CD14-positive monocyte (primary cell): Measurements from ENCODE around the gene ZNF69. TPM values are rescaled to one million over a fixed set of nuclear protein-coding genes. Genes with fewer than 3 reads are reported as not detected.
"Not testable (repeated sequence)": the region's sequence is repeated elsewhere in the genome, so short reads cannot be mapped to it uniquely, and the experiment has no call there.

ENCODE experiments used
- DNase-seq, 3 donors: peaks; one replicate each; pipeline ENCODE4 v3.0.0-alpha.2; 2011 to 2022
- H2AFZ ChIP-seq: 2 replicates; pipeline ENCODE4 v1.6.0; 2012; ENCODE audit warnings: mild to moderate bottlenecking, low read depth, low read length, inconsistent platforms; ENCODE audit not compliant: insufficient read depth, poor library complexity, severe bottlenecking
- H3K27ac ChIP-seq, 2 donors: 1 replicate in 1 of 2; 2 replicates in 1 of 2; pipeline ENCODE4 v1.5.1; 2012 to 2013; ENCODE audit warnings: low read length in 2 of 2, control low read depth in 1 of 2, inconsistent platforms in 1 of 2, low read depth in 1 of 2, mild to moderate bottlenecking in 1 of 2
- H3K27me3 ChIP-seq, 2 donors: one replicate each; pipeline versions ENCODE4 v1.6.0 to v1.6.1; 2011 to 2013; ENCODE audit warnings: low read length in 2 of 2; ENCODE audit not compliant: control insufficient read depth in 2 of 2, insufficient read depth in 2 of 2
- H3K36me3 ChIP-seq, 2 donors: replicated peaks in 1 of 2; 1 replicate in 1 of 2; 2 replicates in 1 of 2; pipeline versions ENCODE4 v1.5.1 to v1.6.1; 2012 to 2013; ENCODE audit warnings: low read length in 2 of 2, control low read depth in 1 of 2, inconsistent platforms in 1 of 2, mild to moderate bottlenecking in 1 of 2; ENCODE audit not compliant: insufficient read depth in 2 of 2, control insufficient read depth in 1 of 2
- H3K4me1 ChIP-seq, 2 donors: 1 replicate in 1 of 2; 2 replicates in 1 of 2; pipeline versions ENCODE4 v1.5.1 to v1.6.1; 2012 to 2013; ENCODE audit warnings: low read length in 2 of 2, control low read depth in 1 of 2, inconsistent platforms in 1 of 2, mild to moderate bottlenecking in 1 of 2, moderate library complexity in 1 of 2; ENCODE audit not compliant: insufficient read depth in 2 of 2, control insufficient read depth in 1 of 2
- H3K4me2 ChIP-seq: replicated peaks from 2 replicates; pipeline ENCODE3; 2012; ENCODE audit warnings: low read length, moderate library complexity, mild to moderate bottlenecking; ENCODE audit not compliant: poor library complexity, severe bottlenecking; ENCODE audit errors: extremely low read depth
- H3K4me3 ChIP-seq, 3 experiments: fragments of 200-600 bp in 1 of 3; sonication (generic) in 1 of 3; replicated peaks in 1 of 3; 1 replicate in 2 of 3; 2 replicates in 1 of 3; pipeline ENCODE4 v1.5.1; 2011 to 2013; ENCODE audit warnings: low read length in 3 of 3, mild to moderate bottlenecking in 3 of 3, control low read depth in 2 of 3, low read depth in 2 of 3, inconsistent platforms in 1 of 3, moderate library complexity in 1 of 3
- H3K79me2 ChIP-seq: 2 replicates; pipeline ENCODE4 v1.6.0; 2012; ENCODE audit warnings: mild to moderate bottlenecking, control low read depth, inconsistent platforms, low read length, moderate library complexity; ENCODE audit not compliant: insufficient read depth
- H3K9ac ChIP-seq: 2 replicates; pipeline ENCODE4 v1.6.0; 2017; ENCODE audit warnings: low read length, mild to moderate bottlenecking; ENCODE audit not compliant: insufficient read depth, poor library complexity, severe bottlenecking
- H3K9me3 ChIP-seq, 2 donors: replicated peaks in 1 of 2; 1 replicate in 1 of 2; 2 replicates in 1 of 2; pipeline versions ENCODE4 v1.5.1 to v1.6.1; 2012 to 2013; ENCODE audit warnings: low read length in 2 of 2, control low read depth in 1 of 2; ENCODE audit not compliant: control insufficient read depth in 1 of 2, insufficient read depth in 1 of 2
- H4K20me1 ChIP-seq: 2 replicates; pipeline ENCODE4 v1.6.0; 2012; ENCODE audit warnings: mild to moderate bottlenecking, low read length, control low read depth, moderate library complexity; ENCODE audit not compliant: insufficient read depth
- H3K27ac Mint-ChIP-seq, 7 donors: one replicate each; pipeline ENCODE4 v1.8.0; 2020; ENCODE audit warnings: mild to moderate bottlenecking in 7 of 7, mixed read lengths in 7 of 7, moderate library complexity in 6 of 7, inconsistent platforms in 2 of 7
- H3K27me3 Mint-ChIP-seq, 3 donors: one replicate each; pipeline ENCODE4 v1.8.0; 2021 to 2022; ENCODE audit warnings: low read depth in 3 of 3, mild to moderate bottlenecking in 3 of 3, mixed read lengths in 3 of 3, moderate library complexity in 3 of 3, inconsistent platforms in 1 of 3
- H3K36me3 Mint-ChIP-seq, 2 donors: one replicate each; pipeline ENCODE4 v1.8.0; 2020; ENCODE audit warnings: mixed read lengths in 2 of 2, inconsistent platforms in 1 of 2, mild to moderate bottlenecking in 1 of 2
- H3K4me1 Mint-ChIP-seq: one replicate; pipeline ENCODE4 v1.8.0; 2020; ENCODE audit warnings: mild to moderate bottlenecking, mixed read lengths
- H3K4me3 Mint-ChIP-seq, 2 donors: one replicate each; pipeline ENCODE4 v1.8.0; 2020; ENCODE audit warnings: mild to moderate bottlenecking in 2 of 2, mixed read lengths in 2 of 2, moderate library complexity in 1 of 2
- H3K9me3 Mint-ChIP-seq, 7 donors: one replicate each; pipeline ENCODE4 v1.8.0; 2020 to 2022; ENCODE audit warnings: mixed read lengths in 7 of 7, mild to moderate bottlenecking in 6 of 7, moderate library complexity in 6 of 7, inconsistent platforms in 2 of 7
- WGBS: methylation state at CpG from one replicate; pipeline ENCODE4 v1.1.5; 2013; ENCODE audit warnings: missing lambda C conversion rate; ENCODE audit not compliant: insufficient coverage; 5-methylcytosine and 5-hydroxymethylcytosine counted together
- intact Hi-C, 2 donors: fragments of 100-400 bp; cut with micrococcal nuclease; formaldehyde crosslinking; loops; one replicate each; pipeline versions ENCODE4 v1.15.0 to v1.15.1; 2023
- polyA plus RNA-seq, 3 donors: library from polyadenylated mRNA; depleted of rRNA in 1 of 3; unstranded in 2 of 3; stranded (reverse) in 1 of 3; fragments of 300-500 nt in 2 of 3; fragments of >200 nt in 1 of 3; fragmentation: Illumina TruSeq in 2 of 3; gene quantifications; 1 replicate in 2 of 3; 2 replicates in 1 of 3; pipeline ENCODE4 v1.2.3, GENCODE V29; 2012 to 2021
- TF ChIP-seq, protein P1 (sequence below): fragments of 200-600 bp; IDR thresholded peaks from one replicate; pipeline ENCODE4 v1.8.0; 2022; ENCODE audit warnings: antibody characterized with exemption, mild to moderate bottlenecking

Gene ZNF69
- polyA plus RNA-seq, 3 donors, result 0.98 to 1.7 (median 1.1) TPM

DNA sequence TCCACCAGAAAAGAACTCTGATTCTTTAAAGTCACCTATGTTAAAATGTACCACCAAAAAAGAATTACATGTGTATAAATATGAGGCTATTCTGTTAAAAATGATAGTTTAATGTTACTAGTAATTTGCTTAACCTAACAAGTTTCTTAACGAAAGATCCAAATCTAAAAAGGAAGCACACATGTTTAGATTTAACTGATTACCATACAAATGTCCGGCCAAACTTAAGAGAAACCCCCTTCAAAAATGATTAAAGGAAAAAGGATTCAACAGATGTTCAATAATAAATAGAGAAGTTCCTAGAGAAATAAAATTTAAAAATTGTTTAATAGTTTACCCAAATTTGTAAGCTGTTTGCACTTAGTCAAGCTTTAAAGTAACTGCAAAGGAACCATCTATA lies 5.0 kb upstream of the ZNF69 start:
- H3K27ac Mint-ChIP-seq, result no peak overlapping the region
- Histone ChIP-seq H3K4me2 (no peak overlapping the region), H3K79me2 (no peaks in the 10 kb centered on the region), H3K36me3 (no peaks in the 10 kb centered on the region), H3K9me3 (peaks cover 10 to 22% of the 10 kb centered on the region in 2 donors), H3K4me3 (no peak overlapping the region), H3K27me3 (no peaks in the 10 kb centered on the region), H3K9ac (no peak overlapping the region), H4K20me1 (no peaks in the 10 kb centered on the region), H2AFZ (no peak overlapping the region), H3K27ac (no peak overlapping the region), H3K4me1 (peaks cover 8% of the 10 kb centered on the region in 2 donors)
- peaks cover 17 to 38% (median 31%) of the 10 kb centered on the region in 7 donors for H3K9me3 Mint-ChIP-seq
- intact Hi-C loops, result loop anchor here in 1 of 2 donors (2.0 to 5.0 kb wide), 2 partner anchors 85 to 258 kb away; partner anchors contain the start of genes ZNF20 and ZNF491
- no CpG with 5 or more reads among the region's 2 CpGs for WGBS
- peaks cover 9% of the 10 kb centered on the region for H3K4me1 Mint-ChIP-seq
- H3K4me3 Mint-ChIP-seq, result no peak overlapping the region
- H3K27me3 Mint-ChIP-seq, result peaks cover 2 to 9% (median 2%) of the 10 kb centered on the region in 3 donors
- no peak for DNase-seq
- TF ChIP-seq, protein P1, sequence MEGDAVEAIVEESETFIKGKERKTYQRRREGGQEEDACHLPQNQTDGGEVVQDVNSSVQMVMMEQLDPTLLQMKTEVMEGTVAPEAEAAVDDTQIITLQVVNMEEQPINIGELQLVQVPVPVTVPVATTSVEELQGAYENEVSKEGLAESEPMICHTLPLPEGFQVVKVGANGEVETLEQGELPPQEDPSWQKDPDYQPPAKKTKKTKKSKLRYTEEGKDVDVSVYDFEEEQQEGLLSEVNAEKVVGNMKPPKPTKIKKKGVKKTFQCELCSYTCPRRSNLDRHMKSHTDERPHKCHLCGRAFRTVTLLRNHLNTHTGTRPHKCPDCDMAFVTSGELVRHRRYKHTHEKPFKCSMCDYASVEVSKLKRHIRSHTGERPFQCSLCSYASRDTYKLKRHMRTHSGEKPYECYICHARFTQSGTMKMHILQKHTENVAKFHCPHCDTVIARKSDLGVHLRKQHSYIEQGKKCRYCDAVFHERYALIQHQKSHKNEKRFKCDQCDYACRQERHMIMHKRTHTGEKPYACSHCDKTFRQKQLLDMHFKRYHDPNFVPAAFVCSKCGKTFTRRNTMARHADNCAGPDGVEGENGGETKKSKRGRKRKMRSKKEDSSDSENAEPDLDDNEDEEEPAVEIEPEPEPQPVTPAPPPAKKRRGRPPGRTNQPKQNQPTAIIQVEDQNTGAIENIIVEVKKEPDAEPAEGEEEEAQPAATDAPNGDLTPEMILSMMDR, result no peak
- H3K36me3 Mint-ChIP-seq, result no peaks in the 10 kb centered on the region

DNA sequence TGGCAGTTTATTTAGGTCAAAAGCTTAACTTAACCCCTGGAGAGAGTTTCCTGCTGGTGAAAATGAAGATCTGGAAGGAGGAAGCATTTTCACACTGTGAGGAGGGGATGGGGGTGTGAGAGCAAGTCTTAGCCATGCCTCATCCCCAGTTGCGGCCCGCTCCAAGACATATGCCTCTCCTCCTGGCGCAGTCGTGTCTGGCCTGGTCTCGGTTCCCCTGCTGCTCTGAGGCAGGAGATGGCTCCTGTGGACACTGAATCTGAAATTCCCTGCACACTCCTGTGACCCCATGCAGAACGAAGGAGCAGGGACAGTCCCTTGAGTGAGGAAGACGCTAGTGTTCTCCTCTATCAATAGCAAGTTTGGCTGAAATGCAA lies 360 bp upstream of the ZNF69 start:
- Histone ChIP-seq H3K4me3 (peak overlapping the region; percentile 70 to 91 (median 90)), H3K9me3 (peaks cover 0 to 10% of the 10 kb centered on the region in 2 donors), H2AFZ (peak overlapping the region; percentile 98), H3K36me3 (no peaks in the 10 kb centered on the region), H4K20me1 (no peaks in the 10 kb centered on the region), H3K4me2 (peak overlapping the region; percentile 92), H3K79me2 (peaks cover 21% of the 10 kb centered on the region), H3K4me1 (peaks cover 19 to 23% of the 10 kb centered on the region in 2 donors), H3K9ac (peak overlapping the region; percentile 83), H3K27ac (peak overlapping the region; percentile 75 to 89), H3K27me3 (no peaks in the 10 kb centered on the region)
- intact Hi-C loops, result no loop called here
- Mint-ChIP-seq H3K27me3 (peaks cover 0 to 6% (median 0%) of the 10 kb centered on the region in 3 donors), H3K27ac (peak overlapping the region in 4 of 7 donors; percentile 87 to 92 (median 88)), H3K4me1 (peaks cover 25% of the 10 kb centered on the region), H3K9me3 (peaks cover 5 to 25% (median 18%) of the 10 kb centered on the region in 7 donors), H3K36me3 (peaks cover 3 to 14% of the 10 kb centered on the region in 2 donors), H3K4me3 (peak overlapping the region; percentile 92 to 97)
- TF ChIP-seq, protein P1, result no peak
- 10% methylated on average over 5 of the region's 7 CpGs for WGBS
- peak in 2 of 3 donors; percentile 1 to 7 for DNase-seq

DNA sequence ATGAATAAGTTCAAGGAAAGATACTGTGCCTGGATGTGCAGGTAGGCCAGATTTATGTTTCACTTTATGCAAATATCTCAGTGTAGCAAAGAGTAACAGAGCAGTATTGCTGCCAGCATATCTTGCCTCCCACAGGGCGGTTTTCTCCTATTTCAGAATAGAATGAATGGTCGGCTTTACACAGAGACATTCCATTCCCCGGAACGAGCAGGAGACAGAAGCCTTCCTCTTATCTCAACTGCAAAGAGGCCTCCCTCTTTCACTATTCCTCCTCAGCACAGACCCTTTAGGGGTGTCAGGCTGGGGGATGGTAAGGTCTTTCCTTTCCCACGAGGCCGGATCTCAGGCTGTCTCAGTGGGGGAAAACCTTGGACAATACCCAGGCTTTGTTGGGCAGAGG lies 2.3 kb downstream of the ZNF69 start:
- peaks cover 25% of the 10 kb centered on the region for H3K4me1 Mint-ChIP-seq

More for the DNA sequence above, 2.3 kb downstream of the ZNF69 start:
- H3K27me3 ChIP-seq, H3K27ac ChIP-seq, H3K27ac Mint-ChIP-seq, H3K4me3 ChIP-seq, DNase-seq, H3K27me3 Mint-ChIP-seq, H3K4me2 ChIP-seq, H4K20me1 ChIP-seq, H3K9ac ChIP-seq, H2AFZ ChIP-seq, intact Hi-C loops, H3K4me3 Mint-ChIP-seq: not testable (repeated sequence)
- 100% methylated on average over 1 of the region's 6 CpGs for WGBS
- Histone ChIP-seq H3K4me1 (peaks cover 19 to 23% of the 10 kb centered on the region in 2 donors), H3K36me3 (peaks cover 0 to 15% of the 10 kb centered on the region in 2 donors), H3K9me3 (peaks cover 23 to 34% of the 10 kb centered on the region in 2 donors), H3K79me2 (peaks cover 42% of the 10 kb centered on the region)
- H3K9me3 Mint-ChIP-seq, result peaks cover 18 to 47% (median 41%) of the 10 kb centered on the region in 7 donors
- H3K36me3 Mint-ChIP-seq, result peaks cover 19 to 37% of the 10 kb centered on the region in 2 donors
